Panc1 (cell line): ENCODE measurements around the gene SLC34A1. TPM values are rescaled to one million over a fixed set of nuclear protein-coding genes. Genes with fewer than 3 reads are reported as not detected.

Experiments used
- ATAC-seq: fragments of 200-7000 bp; cut with Tn5 transposase; 2 replicates; pipeline ENCODE4 v1.9.1; 2020; ENCODE audit warnings: mild to moderate bottlenecking, moderate library complexity
- BruUV-seq: library from RNA; stranded (reverse); fragments of 400-500 nt; replicated peaks from 2 replicates; lab custom pipeline; 2021; lab: Mats Ljungman, UMichigan
- CTCF ChIA-PET: fragments of 300-600 bp; sonication (Branson Sonifier 250); formaldehyde crosslinking; loops from one replicate; lab custom pipeline; 2022; ENCODE audit warnings: antibody characterized with exemption; lab: Charles Lee
- POLR2A ChIA-PET: fragments of 300-600 bp; sonication (Branson Sonifier 250); formaldehyde crosslinking; loops from one replicate; lab custom pipeline; 2022; ENCODE audit warnings: antibody characterized with exemption; lab: Charles Lee
- DNase-seq: peaks from one replicate; pipeline ENCODE4 v3.0.0-alpha.2; 2010; ENCODE audit warnings: low read depth, low spot score
- H3K27ac ChIP-seq: 2 replicates; pipeline ENCODE4 v1.5.1; 2011; ENCODE audit warnings: mild to moderate bottlenecking, low read length, inconsistent platforms
- H3K27me3 ChIP-seq: fragments of 200-500 bp; sonication (Bioruptor generic); 2 replicates; pipeline ENCODE4 v1.6.0; 2014; ENCODE audit warnings: low read length, inconsistent platforms; ENCODE audit not compliant: control insufficient read depth, insufficient read depth
- H3K36me3 ChIP-seq: fragments of 200-500 bp; sonication (Bioruptor generic); 2 replicates; pipeline ENCODE4 v1.5.1; 2014; ENCODE audit warnings: inconsistent platforms, mild to moderate bottlenecking, low read length, moderate library complexity; ENCODE audit not compliant: control insufficient read depth, insufficient read depth
- H3K4me1 ChIP-seq: 2 replicates; pipeline ENCODE4 v1.5.1; 2011; ENCODE audit warnings: inconsistent platforms, mild to moderate bottlenecking, low read length, moderate library complexity; ENCODE audit not compliant: control insufficient read depth, insufficient read depth
- H3K4me3 ChIP-seq, 2 experiments: 2 replicates each; pipeline ENCODE4 v1.5.1; 2011 to 2012; ENCODE audit warnings: low read depth in 2 of 2, low read length in 2 of 2, mild to moderate bottlenecking in 2 of 2, inconsistent platforms in 1 of 2, moderate library complexity in 1 of 2
- H3K9me3 ChIP-seq: fragments of 200-500 bp; sonication (Bioruptor generic); 2 replicates; pipeline ENCODE4 v1.5.1; 2014; ENCODE audit warnings: low read depth, mild to moderate bottlenecking, inconsistent platforms, low read length, moderate library complexity; ENCODE audit not compliant: control insufficient read depth, insufficient read depth
- POLR2AphosphoS5 ChIP-seq: IDR thresholded peaks from 2 replicates; pipeline ENCODE4 v1.6.1; 2012; ENCODE audit warnings: mild to moderate bottlenecking, low read depth, low read length, moderate library complexity
- SIN3A ChIP-seq: IDR thresholded peaks from 2 replicates; pipeline ENCODE4 v1.6.1; 2012; ENCODE audit warnings: low read depth, mild to moderate bottlenecking, low read length, moderate library complexity, borderline replicate concordance; ENCODE audit not compliant: insufficient read depth
- TCF7L2 ChIP-seq: IDR thresholded peaks from 2 replicates; pipeline ENCODE4 v1.6.1; 2011; ENCODE audit warnings: mild to moderate bottlenecking, low read depth, low read length, inconsistent platforms
- in situ Hi-C: cut with HindIII; loops from 2 replicates; pipeline ENCODE4 v1.10.0; 2016; ENCODE audit warnings: low sequenced_read_pairs, low pct_unique_long_range_greater_than_20kb
- intact Hi-C: fragments of 100-400 bp; cut with micrococcal nuclease; formaldehyde crosslinking; loops from one replicate; pipeline ENCODE4 v1.10.0; 2022; ENCODE audit not compliant: unreplicated experiment
- total RNA-seq: library from RNA; stranded (reverse); gene quantifications from one replicate; pipeline ENCODE4 v1.2.1, GENCODE V29; 2021; ENCODE audit not compliant: unreplicated experiment
- TF ChIP-seq, protein P1 (sequence below), 2 experiments: IDR thresholded peaks; 2 replicates each; pipeline ENCODE4 v1.6.1; 2011 to 2012; ENCODE audit warnings: low read depth in 2 of 2, control low read depth in 1 of 2, low read length in 1 of 2, mild to moderate bottlenecking in 1 of 2, moderate library complexity in 1 of 2; ENCODE audit not compliant: insufficient read depth in 1 of 2
- TF ChIP-seq, protein P2 (sequence below): fragments of 450-650 bp; IDR thresholded peaks from 2 replicates; pipeline ENCODE4 v1.5.1; 2017; ENCODE audit warnings: mild to moderate bottlenecking

The SLC34A1 gene
- total RNA-seq, 1 experiment from 2014 or later, result not detected

DNA sequence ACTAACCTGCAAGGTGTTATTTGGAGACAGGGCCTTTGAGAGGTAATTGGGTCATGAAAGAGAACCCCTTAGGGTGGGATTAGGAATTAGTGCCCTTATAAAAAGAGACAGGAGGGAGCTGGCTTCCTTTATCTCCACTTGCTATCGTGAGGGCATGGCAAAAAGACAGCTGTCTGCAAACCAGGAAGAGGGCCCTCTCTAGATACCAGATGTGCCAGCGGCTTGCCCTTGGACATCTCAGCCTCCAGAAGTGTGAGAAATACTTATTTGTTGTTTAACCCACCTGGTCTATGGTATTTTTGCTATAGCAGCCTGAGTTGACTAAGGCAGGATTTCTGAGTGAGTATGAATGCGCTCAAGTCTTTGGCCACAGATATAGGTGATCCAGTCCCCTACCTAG lies 27.5 kb upstream of the SLC34A1 start:
- no peaks in the 10 kb centered on the region for H3K27me3 ChIP-seq
- no peak overlapping the region for H3K4me3 ChIP-seq
- ATAC-seq, result no peak
- TF ChIP-seq, protein P1, sequence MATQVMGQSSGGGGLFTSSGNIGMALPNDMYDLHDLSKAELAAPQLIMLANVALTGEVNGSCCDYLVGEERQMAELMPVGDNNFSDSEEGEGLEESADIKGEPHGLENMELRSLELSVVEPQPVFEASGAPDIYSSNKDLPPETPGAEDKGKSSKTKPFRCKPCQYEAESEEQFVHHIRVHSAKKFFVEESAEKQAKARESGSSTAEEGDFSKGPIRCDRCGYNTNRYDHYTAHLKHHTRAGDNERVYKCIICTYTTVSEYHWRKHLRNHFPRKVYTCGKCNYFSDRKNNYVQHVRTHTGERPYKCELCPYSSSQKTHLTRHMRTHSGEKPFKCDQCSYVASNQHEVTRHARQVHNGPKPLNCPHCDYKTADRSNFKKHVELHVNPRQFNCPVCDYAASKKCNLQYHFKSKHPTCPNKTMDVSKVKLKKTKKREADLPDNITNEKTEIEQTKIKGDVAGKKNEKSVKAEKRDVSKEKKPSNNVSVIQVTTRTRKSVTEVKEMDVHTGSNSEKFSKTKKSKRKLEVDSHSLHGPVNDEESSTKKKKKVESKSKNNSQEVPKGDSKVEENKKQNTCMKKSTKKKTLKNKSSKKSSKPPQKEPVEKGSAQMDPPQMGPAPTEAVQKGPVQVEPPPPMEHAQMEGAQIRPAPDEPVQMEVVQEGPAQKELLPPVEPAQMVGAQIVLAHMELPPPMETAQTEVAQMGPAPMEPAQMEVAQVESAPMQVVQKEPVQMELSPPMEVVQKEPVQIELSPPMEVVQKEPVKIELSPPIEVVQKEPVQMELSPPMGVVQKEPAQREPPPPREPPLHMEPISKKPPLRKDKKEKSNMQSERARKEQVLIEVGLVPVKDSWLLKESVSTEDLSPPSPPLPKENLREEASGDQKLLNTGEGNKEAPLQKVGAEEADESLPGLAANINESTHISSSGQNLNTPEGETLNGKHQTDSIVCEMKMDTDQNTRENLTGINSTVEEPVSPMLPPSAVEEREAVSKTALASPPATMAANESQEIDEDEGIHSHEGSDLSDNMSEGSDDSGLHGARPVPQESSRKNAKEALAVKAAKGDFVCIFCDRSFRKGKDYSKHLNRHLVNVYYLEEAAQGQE (IDR thresholded peaks at IDR 0.05; ENCODE audit: insufficient read depth in 1 of 2, low read depth in 2 of 2, low read length in 1 of 2), result no peak
- no peak for TF ChIP-seq POLR2AphosphoS5
- no peak for TF ChIP-seq SIN3A
- TF ChIP-seq TCF7L2, result no peak
- TF ChIP-seq, protein P2, sequence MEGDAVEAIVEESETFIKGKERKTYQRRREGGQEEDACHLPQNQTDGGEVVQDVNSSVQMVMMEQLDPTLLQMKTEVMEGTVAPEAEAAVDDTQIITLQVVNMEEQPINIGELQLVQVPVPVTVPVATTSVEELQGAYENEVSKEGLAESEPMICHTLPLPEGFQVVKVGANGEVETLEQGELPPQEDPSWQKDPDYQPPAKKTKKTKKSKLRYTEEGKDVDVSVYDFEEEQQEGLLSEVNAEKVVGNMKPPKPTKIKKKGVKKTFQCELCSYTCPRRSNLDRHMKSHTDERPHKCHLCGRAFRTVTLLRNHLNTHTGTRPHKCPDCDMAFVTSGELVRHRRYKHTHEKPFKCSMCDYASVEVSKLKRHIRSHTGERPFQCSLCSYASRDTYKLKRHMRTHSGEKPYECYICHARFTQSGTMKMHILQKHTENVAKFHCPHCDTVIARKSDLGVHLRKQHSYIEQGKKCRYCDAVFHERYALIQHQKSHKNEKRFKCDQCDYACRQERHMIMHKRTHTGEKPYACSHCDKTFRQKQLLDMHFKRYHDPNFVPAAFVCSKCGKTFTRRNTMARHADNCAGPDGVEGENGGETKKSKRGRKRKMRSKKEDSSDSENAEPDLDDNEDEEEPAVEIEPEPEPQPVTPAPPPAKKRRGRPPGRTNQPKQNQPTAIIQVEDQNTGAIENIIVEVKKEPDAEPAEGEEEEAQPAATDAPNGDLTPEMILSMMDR, result no peak
- no peak for DNase-seq
- ChIA-PET CTCF (interaction anchor here (0.7 to 1.0 kb wide), 2 partner anchors 16 to 47 kb away, joined by 5 to 8 read pairs; no protein-coding TSS in a partner anchor), POLR2A (no interaction called here)
- H3K36me3 ChIP-seq, result no peaks in the 10 kb centered on the region
- in situ Hi-C loops (no loop called here), intact Hi-C loops (no loop called here)
- H3K27ac ChIP-seq, result no peak overlapping the region
- no peaks in the 10 kb centered on the region for H3K9me3 ChIP-seq
- no TSS peak for BruUV-seq
- H3K4me1 ChIP-seq, result 0 out of 2 replicates have a peak, but pooled peaks cover 2% of the 10 kb centered on the region

DNA sequence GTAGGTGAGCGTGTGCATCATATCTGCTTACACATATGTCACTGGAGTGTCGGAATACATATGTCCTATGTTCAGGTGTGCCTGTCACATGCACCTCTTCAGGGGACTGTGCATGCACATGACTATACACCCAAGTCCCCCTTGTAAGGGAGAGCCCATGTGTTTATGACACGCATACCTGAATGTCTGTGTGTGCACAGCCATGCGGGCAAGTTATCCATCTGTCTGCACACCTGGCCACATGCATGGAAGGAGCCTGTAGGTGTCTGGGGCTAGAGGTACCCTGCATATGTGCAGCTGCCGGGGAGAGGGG lies 27.1 kb upstream of the SLC34A1 start:
- intact Hi-C loops, result no loop called here

More for the DNA sequence above, 27.1 kb upstream of the SLC34A1 start:
- no TSS peak for BruUV-seq
- H3K27ac ChIP-seq, result no peak overlapping the region
- H3K36me3 ChIP-seq, result no peaks in the 10 kb centered on the region
- no peak for DNase-seq
- in situ Hi-C loops, result no loop called here
- ATAC-seq, result no peak
- H3K27me3 ChIP-seq, result no peaks in the 10 kb centered on the region
- no peaks in the 10 kb centered on the region for H3K9me3 ChIP-seq
- no peak overlapping the region for H3K4me3 ChIP-seq
- ChIA-PET CTCF (no interaction called here), POLR2A (no interaction called here)
- TF ChIP-seq POLR2AphosphoS5 (no peak), TCF7L2 (no peak), SIN3A (no peak)
- TF ChIP-seq, protein P1 (IDR thresholded peaks at IDR 0.05; ENCODE audit: insufficient read depth in 1 of 2, low read depth in 2 of 2, low read length in 1 of 2), result no peak
- TF ChIP-seq, protein P2, result no peak
- 0 out of 2 replicates have a peak, but pooled peaks cover 2% of the 10 kb centered on the region for H3K4me1 ChIP-seq
